ENCODE measurements around the gene SRSF1. TPM values are rescaled to one million over a fixed set of nuclear protein-coding genes. Genes with fewer than 3 reads are reported as not detected.

Gene SRSF1
- polyA plus RNA-seq, 2 of the 4 experiments (the other 2 are of a cell fraction) = 364 to 490 TPM

- ChIA-PET CTCF (interaction anchor here (0.7 to 26.3 kb wide), 16 partner anchors 9 to 876 kb away, joined by 3 to 1377 read pairs (median 6); partner anchors contain the start of genes CUEDC1, MRPS23 and SRSF1), POLR2A (interaction anchor here (0.7 to 4.6 kb wide), 10 partner anchors 9 to 147 kb away, joined by 3 to 44 read pairs (median 5); partner anchors contain the start of genes MRPS23, SRSF1 and VEZF1)
- FAIRE-seq (no peak), DNase-seq (ENCODE audit: low read depth in 1 of 2, low spot score in 1 of 2) (no peak), ATAC-seq (no peak)
- WGBS (ENCODE audit: missing lambda C conversion rate) = 88% methylated on average over 3 of the region's 3 CpGs
- Histone ChIP-seq H3K4me1 (peaks cover 62% of the 10 kb centered on the region), H3K4me3 (no peak overlapping the region), H3K9me3 (no peaks in the 10 kb centered on the region), H3K4me2 (no peak overlapping the region), H3K27ac (no peak overlapping the region)
- TF ChIP-seq ATOH8 (CRISPR knock-in tag; IDR thresholded peaks at IDR 0.05; ENCODE audit: low read depth) (0 out of 2 replicates have a peak, but pooled peaks have one; percentile 43), RARB (CRISPR knock-in tag; IDR thresholded peaks at IDR 0.05) (peak; percentile 26; the same call in 1 of the 2 replicates), TFCP2L1 (CRISPR knock-in tag; IDR thresholded peaks at IDR 0.05) (peak; percentile 65), FOSB (CRISPR knock-in tag; IDR thresholded peaks at IDR 0.05) (peak; percentile 81; the same call in 1 of the 2 replicates), POLR2AphosphoS2 (conservative IDR thresholded peaks at IDR 0.05; ENCODE audit: low read length) (peak; percentile 87), HOXA7 (CRISPR knock-in tag; IDR thresholded peaks at IDR 0.05) (peak; percentile 56; the same call in 1 of the 2 replicates), CEBPB (IDR thresholded peaks at IDR 0.05) (no peak), HOXB5 (CRISPR knock-in tag; IDR thresholded peaks at IDR 0.05) (no peak), MAFK (IDR thresholded peaks at IDR 0.05; ENCODE audit: partially characterized antibody) (peak; percentile 89)
These were observed 9.8 kb downstream of the SRSF1 start for GRCh38 chr17:57997085-57997809.

GRCh38 chr17:57995076-57995956 is 11.7 kb downstream of the SRSF1 start:
- peak; percentile 90 for FAIRE-seq
- 0 out of 3 replicates have a peak overlapping the region, but pooled peaks have one; percentile 24 for H3K4me2 ChIP-seq
- H3K27ac ChIP-seq = peak overlapping the region; percentile 50 to 76
- 35% methylated on average over 4 of the region's 4 CpGs for WGBS (ENCODE audit: missing lambda C conversion rate)
- no peak overlapping the region for H3K4me3 ChIP-seq
- CTCF ChIA-PET = interaction anchor here (0.6 to 26.3 kb wide), 24 partner anchors 8 to 866 kb away, joined by 3 to 1377 read pairs (median 4); partner anchors contain the start of genes CUEDC1, MRPS23 and SRSF1
- peak; percentile 87 to 95 for DNase-seq (ENCODE audit: low read depth in 1 of 2, low spot score in 1 of 2)
- ATAC-seq = peak; percentile 84 to 88
- H3K9me3 ChIP-seq = no peaks in the 10 kb centered on the region
- POLR2A ChIA-PET = interaction anchor here (1.1 to 4.6 kb wide), 6 partner anchors 11 to 145 kb away, joined by 4 to 41 read pairs (median 6); partner anchors contain the start of genes MRPS23 and SRSF1
- H3K4me1 ChIP-seq = peaks cover 63% of the 10 kb centered on the region
- TF ChIP-seq ELK1 (IDR thresholded peaks at IDR 0.05; ENCODE audit: low read depth, low read length) (no peak), ESRRA (IDR thresholded peaks at IDR 0.05; ENCODE audit: borderline replicate concordance, low read length) (no peak), FOXS1 (CRISPR knock-in tag; IDR thresholded peaks at IDR 0.05) (no peak), BHLHE40 (IDR thresholded peaks at IDR 0.05; ENCODE audit: low read depth, low read length) (no peak), KDM5A (IDR thresholded peaks at IDR 0.05) (no peak), RCOR1 (IDR thresholded peaks at IDR 0.05; ENCODE audit: low read depth, low read length) (no peak), PBX3 (IDR thresholded peaks at IDR 0.05) (no peak), SREBF2 (IDR thresholded peaks at IDR 0.05) (no peak), MAZ (IDR thresholded peaks at IDR 0.05; ENCODE audit: borderline replicate concordance, low read depth, low read length) (0 out of 2 replicates have a peak, but pooled peaks have one; percentile 40), HEYL (CRISPR knock-in tag; IDR thresholded peaks at IDR 0.05) (no peak), KDM1A (IDR thresholded peaks at IDR 0.05; ENCODE audit: low read depth) (no peak), BCL3 (IDR thresholded peaks at IDR 0.05) (no peak), EHMT2 (IDR thresholded peaks at IDR 0.05; ENCODE audit: low read depth) (no peak), CEBPB (IDR thresholded peaks at IDR 0.05) (no peak), NFE2L2 (conservative IDR thresholded peaks at IDR 0.05; ENCODE audit: low read length) (no peak), JUN (IDR thresholded peaks at IDR 0.05) (peak; percentile 28 to 52; a peak in 2 of 5 replicates), ZFP36 (IDR thresholded peaks at IDR 0.05; ENCODE audit: borderline replicate concordance, partially characterized antibody) (no peak), GATA3 (IDR thresholded peaks at IDR 0.05; ENCODE audit: borderline replicate concordance) (no peak), HDAC2 (IDR thresholded peaks at IDR 0.05) (no peak), ATOH8 (CRISPR knock-in tag; IDR thresholded peaks at IDR 0.05; ENCODE audit: low read depth) (no peak), TFCP2L1 (CRISPR knock-in tag; IDR thresholded peaks at IDR 0.05) (peak; percentile 49), RARB (CRISPR knock-in tag; IDR thresholded peaks at IDR 0.05) (peak; percentile 80; the same call in 1 of the 2 replicates), NR3C1 (IDR thresholded peaks at IDR 0.05) (no peak), MAX (IDR thresholded peaks at IDR 0.05) (peak; percentile 19; the same call in 1 of the 2 replicates)
